H9 (cell line): ENCODE results near the gene DAP3. TPM values are rescaled to one million over a fixed set of nuclear protein-coding genes. Genes with fewer than 3 reads are reported as not detected.

ENCODE experiments used
- DNase-seq: peaks from one replicate; pipeline ENCODE4 v3.0.0-alpha.2; 2017
- H2AFZ ChIP-seq: one replicate; pipeline ENCODE4 v1.6.1; 2013; ENCODE audit warnings: mild to moderate bottlenecking, low read length, control low read depth, moderate library complexity
- H2AK5ac ChIP-seq: 2 replicates; pipeline ENCODE4 v1.6.1; 2013; ENCODE audit warnings: low read length, control low read depth, mixed read lengths; ENCODE audit not compliant: insufficient read length
- H2BK120ac ChIP-seq: one replicate; pipeline ENCODE4 v1.6.1; 2013; ENCODE audit warnings: low read depth, mild to moderate bottlenecking, low read length, control low read depth, inconsistent platforms; ENCODE audit not compliant: poor library complexity, severe bottlenecking
- H2BK12ac ChIP-seq: 2 replicates; pipeline ENCODE4 v1.6.1; 2013; ENCODE audit warnings: low read length, control low read depth, mixed read lengths, low read depth; ENCODE audit not compliant: insufficient read length
- H2BK15ac ChIP-seq: 2 replicates; pipeline ENCODE4 v1.6.1; 2013; ENCODE audit warnings: low read depth, low read length, control low read depth
- H2BK20ac ChIP-seq: one replicate; pipeline ENCODE4 v1.6.1; 2013; ENCODE audit warnings: low read depth, mild to moderate bottlenecking, low read length, control low read depth, inconsistent platforms; ENCODE audit not compliant: poor library complexity, severe bottlenecking
- H2BK5ac ChIP-seq: 2 replicates; pipeline ENCODE4 v1.6.1; 2013; ENCODE audit warnings: low read length, control low read depth, mixed read lengths; ENCODE audit not compliant: insufficient read length
- H3K14ac ChIP-seq: 2 replicates; pipeline ENCODE4 v1.6.1; 2013; ENCODE audit warnings: low read length, control low read depth; ENCODE audit not compliant: insufficient read depth
- H3K18ac ChIP-seq: 2 replicates; pipeline ENCODE4 v1.6.1; 2013; ENCODE audit warnings: low read depth, mild to moderate bottlenecking, mixed read lengths, low read length, control low read depth; ENCODE audit not compliant: insufficient read length
- H3K23ac ChIP-seq: 2 replicates; pipeline ENCODE4 v1.6.1; 2013; ENCODE audit warnings: low read length, control low read depth, mixed read lengths, low read depth; ENCODE audit not compliant: insufficient read length
- H3K23me2 ChIP-seq: 2 replicates; pipeline ENCODE4 v1.6.1; 2013; ENCODE audit warnings: low read depth, mild to moderate bottlenecking, mixed read lengths, low read length, control low read depth; ENCODE audit not compliant: insufficient read length, poor library complexity, severe bottlenecking
- H3K27ac ChIP-seq: 2 replicates; pipeline ENCODE4 v1.5.1; 2013; ENCODE audit warnings: low read length, control low read depth, mixed read lengths, low read depth; ENCODE audit not compliant: insufficient read length
- H3K27me3 ChIP-seq: 2 replicates; pipeline ENCODE4 v1.6.1; 2013; ENCODE audit warnings: low read length, control low read depth, inconsistent platforms; ENCODE audit not compliant: insufficient read depth
- H3K4ac ChIP-seq: 2 replicates; pipeline ENCODE4 v1.6.1; 2013; ENCODE audit warnings: low read depth, mild to moderate bottlenecking, control low read depth, inconsistent platforms, low read length, moderate library complexity
- H3K4me1 ChIP-seq: 2 replicates; pipeline ENCODE4 v1.6.1; 2013; ENCODE audit warnings: low read length, control low read depth, inconsistent platforms; ENCODE audit not compliant: insufficient read depth
- H3K4me2 ChIP-seq: 2 replicates; pipeline ENCODE4 v1.6.1; 2013; ENCODE audit warnings: low read length, control low read depth, mixed read lengths; ENCODE audit not compliant: insufficient read length, insufficient read depth
- H3K56ac ChIP-seq: 2 replicates; pipeline ENCODE4 v1.6.1; 2013; ENCODE audit warnings: low read depth, mild to moderate bottlenecking, mixed read lengths, low read length, control low read depth; ENCODE audit not compliant: insufficient read length
- H3K79me1 ChIP-seq: 2 replicates; pipeline ENCODE4 v1.6.1; 2013; ENCODE audit warnings: low read depth, mild to moderate bottlenecking, moderate library complexity, low read length, control low read depth, inconsistent platforms; ENCODE audit not compliant: insufficient read depth, poor library complexity, severe bottlenecking
- H3K79me2 ChIP-seq: 2 replicates; pipeline ENCODE4 v1.6.1; 2013; ENCODE audit warnings: low read length, control low read depth, inconsistent platforms; ENCODE audit not compliant: insufficient read depth
- H3K9ac ChIP-seq: 2 replicates; pipeline ENCODE4 v1.6.1; 2013; ENCODE audit warnings: low read length, control low read depth, mixed read lengths; ENCODE audit not compliant: insufficient read length; ENCODE audit errors: extremely low read depth
- H3K9me3 ChIP-seq: one replicate; pipeline ENCODE4 v1.6.1; 2013; ENCODE audit warnings: low read depth, low read length, inconsistent platforms; ENCODE audit not compliant: control insufficient read depth
- H3T11ph ChIP-seq: one replicate; pipeline ENCODE4 v1.6.1; 2013; ENCODE audit warnings: mild to moderate bottlenecking, low read length, control low read depth, inconsistent platforms
- H4K20me1 ChIP-seq: one replicate; pipeline ENCODE4 v1.6.1; 2013; ENCODE audit not compliant: control insufficient read depth, insufficient read length, insufficient read depth
- H4K5ac ChIP-seq: 2 replicates; pipeline ENCODE4 v1.6.1; 2013; ENCODE audit warnings: low read depth, mild to moderate bottlenecking, mixed read lengths, low read length, control low read depth; ENCODE audit not compliant: insufficient read length
- H4K8ac ChIP-seq: replicated peaks from 2 replicates; pipeline ENCODE4 v1.6.1; 2013; ENCODE audit warnings: low read length, control low read depth, mixed read lengths, low read depth; ENCODE audit not compliant: insufficient read length
- H4K91ac ChIP-seq: 2 replicates; pipeline ENCODE4 v1.6.1; 2013; ENCODE audit warnings: low read depth, mild to moderate bottlenecking, moderate library complexity, mixed read lengths, low read length, control low read depth; ENCODE audit not compliant: insufficient read length
- H3K27ac Mint-ChIP-seq, 3 experiments: 2 replicates in 2 of 3; 3 replicates in 1 of 3; pipeline ENCODE4 v1.8.0; 2020 to 2021; ENCODE audit warnings: mixed read lengths in 3 of 3, mild to moderate bottlenecking in 1 of 3, moderate library complexity in 1 of 3
- H3K27me3 Mint-ChIP-seq: 2 replicates; pipeline ENCODE4 v1.8.0; 2021; ENCODE audit warnings: low read depth, mild to moderate bottlenecking, moderate library complexity, mixed read lengths
- H3K36me3 Mint-ChIP-seq, 3 experiments: 2 replicates in 2 of 3; 3 replicates in 1 of 3; pipeline ENCODE4 v1.8.0; 2020 to 2021; ENCODE audit warnings: low read depth in 3 of 3, mixed read lengths in 3 of 3; ENCODE audit not compliant: insufficient read depth in 1 of 3
- H3K4me1 Mint-ChIP-seq, 2 experiments: 2 replicates each; pipeline ENCODE4 v1.8.0; 2020; ENCODE audit warnings: mixed read lengths in 2 of 2
- H3K4me3 Mint-ChIP-seq, 2 experiments: 2 replicates in 1 of 2; 3 replicates in 1 of 2; pipeline ENCODE4 v1.8.0; 2020 to 2021; ENCODE audit warnings: mild to moderate bottlenecking in 2 of 2, mixed read lengths in 2 of 2, moderate library complexity in 1 of 2
- H3K9me3 Mint-ChIP-seq, 2 experiments: 2 replicates in 1 of 2; 3 replicates in 1 of 2; pipeline ENCODE4 v1.8.0; 2020; ENCODE audit warnings: mild to moderate bottlenecking in 2 of 2, mixed read lengths in 2 of 2, moderate library complexity in 1 of 2
- WGBS: extraction: QIAGEN DNeasy Blood & Tissue Kit; methylation state at CpG from one replicate; pipeline ENCODE4 v1.1.7; 2013; ENCODE audit warnings: missing lambda C conversion rate, low lambda C conversion rate, mixed read lengths; ENCODE audit not compliant: insufficient read length; ENCODE audit errors: extremely low coverage; 5-methylcytosine and 5-hydroxymethylcytosine counted together
- total RNA-seq: library from RNA; stranded (reverse); gene quantifications from 2 replicates; pipeline ENCODE4 v1.2.1, GENCODE V29; 2021
- TF ChIP-seq, protein P1 (sequence below): fragments of 200-600 bp; sonication (generic); conservative IDR thresholded peaks from 3 replicates; pipeline ENCODE4 v1.8.0; 2021; ENCODE audit warnings: antibody characterized with exemption, mild to moderate bottlenecking

DAP3 gene
- total RNA-seq, 1 experiment from 2014 or later: 114 TPM

DNA sequence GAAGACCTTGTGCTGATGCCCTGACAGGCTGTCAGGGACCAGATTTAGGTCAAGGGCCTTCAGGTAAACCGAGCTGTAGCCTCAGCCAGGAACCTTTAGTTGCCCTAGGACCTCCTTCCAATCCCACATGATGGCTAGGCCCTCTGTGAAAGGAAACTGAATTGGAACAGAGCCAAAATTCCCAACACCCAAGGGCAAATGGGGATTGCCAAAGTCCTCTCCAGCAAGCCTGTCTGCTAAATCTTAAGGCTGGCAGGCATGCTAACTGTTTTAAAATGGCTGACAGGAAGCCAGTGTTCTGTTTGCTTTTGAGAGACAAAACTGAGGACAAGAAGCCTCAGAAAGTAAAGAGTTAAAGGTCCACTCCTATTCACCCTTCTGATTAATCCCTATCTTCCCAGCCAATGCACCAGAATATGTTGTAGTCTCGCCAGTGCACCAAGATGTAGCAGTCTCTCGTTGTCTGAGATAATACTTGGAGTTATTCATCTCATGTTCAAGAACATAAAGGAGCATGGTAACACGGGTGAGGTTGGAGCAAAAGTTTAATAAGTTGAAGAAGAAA lies 43.8 kb upstream of the DAP3 start:
- WGBS: no CpG with 5 or more reads among the region's 4 CpGs
- Histone ChIP-seq H4K91ac (no peak overlapping the region), H3K4me2 (no peak overlapping the region), H3K4ac (no peak overlapping the region), H2AK5ac (no peak overlapping the region), H3K27me3 (no peaks in the 10 kb centered on the region), H3K14ac (no peak overlapping the region), H4K5ac (no peak overlapping the region), H3K79me1 (no peaks in the 10 kb centered on the region), H3K27ac (no peak overlapping the region), H2AFZ (no peak overlapping the region), H3K9ac (no peak overlapping the region), H3K23ac (no peak overlapping the region), H3K79me2 (no peaks in the 10 kb centered on the region), H3K56ac (no peak overlapping the region), H4K20me1 (no peaks in the 10 kb centered on the region), H2BK15ac (no peak overlapping the region), H3K4me1 (no peaks in the 10 kb centered on the region), H3K9me3 (peaks cover 24% of the 10 kb centered on the region), H3T11ph (no peak overlapping the region), H3K18ac (no peak overlapping the region), H4K8ac (no peak overlapping the region), H2BK20ac (no peak overlapping the region), H2BK5ac (no peak overlapping the region), H3K23me2 (no peaks in the 10 kb centered on the region), H2BK12ac (no peak overlapping the region), H2BK120ac (no peak overlapping the region)
- Mint-ChIP-seq H3K9me3 (peaks cover 32 to 39% of the 10 kb centered on the region in 2 experiments), H3K36me3 (peaks cover 18 to 32% (median 21%) of the 10 kb centered on the region in 3 experiments), H3K4me1 (peaks cover 4 to 14% of the 10 kb centered on the region in 2 experiments), H3K27ac (peak overlapping the region in 1 of 3 experiments; percentile 2; a peak in 1 of 7 replicates), H3K4me3 (no peak overlapping the region), H3K27me3 (peaks cover 4% of the 10 kb centered on the region)
- DNase-seq: no peak
- TF ChIP-seq, protein P1, sequence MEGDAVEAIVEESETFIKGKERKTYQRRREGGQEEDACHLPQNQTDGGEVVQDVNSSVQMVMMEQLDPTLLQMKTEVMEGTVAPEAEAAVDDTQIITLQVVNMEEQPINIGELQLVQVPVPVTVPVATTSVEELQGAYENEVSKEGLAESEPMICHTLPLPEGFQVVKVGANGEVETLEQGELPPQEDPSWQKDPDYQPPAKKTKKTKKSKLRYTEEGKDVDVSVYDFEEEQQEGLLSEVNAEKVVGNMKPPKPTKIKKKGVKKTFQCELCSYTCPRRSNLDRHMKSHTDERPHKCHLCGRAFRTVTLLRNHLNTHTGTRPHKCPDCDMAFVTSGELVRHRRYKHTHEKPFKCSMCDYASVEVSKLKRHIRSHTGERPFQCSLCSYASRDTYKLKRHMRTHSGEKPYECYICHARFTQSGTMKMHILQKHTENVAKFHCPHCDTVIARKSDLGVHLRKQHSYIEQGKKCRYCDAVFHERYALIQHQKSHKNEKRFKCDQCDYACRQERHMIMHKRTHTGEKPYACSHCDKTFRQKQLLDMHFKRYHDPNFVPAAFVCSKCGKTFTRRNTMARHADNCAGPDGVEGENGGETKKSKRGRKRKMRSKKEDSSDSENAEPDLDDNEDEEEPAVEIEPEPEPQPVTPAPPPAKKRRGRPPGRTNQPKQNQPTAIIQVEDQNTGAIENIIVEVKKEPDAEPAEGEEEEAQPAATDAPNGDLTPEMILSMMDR: no peak
